HG03060 (cell line): ENCODE data around the gene SEPTIN5.

Experiments used
- ATAC-seq: cut with Tn5 transposase; IDR thresholded peaks from one replicate; pipeline ENCODE4 v1.9.1; 2021; ENCODE audit warnings: low read depth, moderate number of reproducible peaks; ENCODE audit not compliant: unreplicated experiment

SEPTIN5 gene

DNA sequence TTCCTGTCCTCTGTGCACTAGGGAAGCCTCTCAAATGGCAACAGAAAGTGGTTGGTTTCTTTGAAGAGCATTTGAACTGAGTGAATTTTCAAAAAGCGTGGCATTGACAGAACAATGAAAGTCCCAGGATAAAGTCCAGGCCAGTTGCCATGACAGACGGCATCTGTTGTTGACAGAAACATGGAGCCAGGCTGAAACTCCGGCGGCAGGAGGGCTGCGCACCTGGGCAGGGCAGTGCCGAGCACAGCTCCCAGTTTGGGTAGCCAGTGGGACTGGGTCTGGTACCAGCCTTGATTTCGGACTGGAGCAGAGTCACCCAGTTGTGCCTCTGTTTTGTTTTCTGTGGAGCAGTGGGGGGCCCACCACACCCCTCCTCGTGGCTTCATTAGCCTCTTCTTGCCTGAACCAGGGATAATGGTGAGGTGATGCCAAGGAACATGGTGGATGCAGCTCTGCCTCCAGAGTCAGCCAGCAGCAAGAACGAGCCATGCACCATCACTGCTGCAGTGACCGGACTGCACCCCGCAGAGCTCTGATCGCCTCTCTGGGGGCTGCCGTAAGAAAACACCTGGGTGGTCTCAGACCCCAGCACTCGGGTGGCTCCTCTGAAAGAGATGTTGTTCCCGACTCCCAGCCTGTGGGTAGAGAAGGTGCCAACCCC is 9.8 kb upstream of the SEPTIN5 start:
- no peak for ATAC-seq

DNA sequence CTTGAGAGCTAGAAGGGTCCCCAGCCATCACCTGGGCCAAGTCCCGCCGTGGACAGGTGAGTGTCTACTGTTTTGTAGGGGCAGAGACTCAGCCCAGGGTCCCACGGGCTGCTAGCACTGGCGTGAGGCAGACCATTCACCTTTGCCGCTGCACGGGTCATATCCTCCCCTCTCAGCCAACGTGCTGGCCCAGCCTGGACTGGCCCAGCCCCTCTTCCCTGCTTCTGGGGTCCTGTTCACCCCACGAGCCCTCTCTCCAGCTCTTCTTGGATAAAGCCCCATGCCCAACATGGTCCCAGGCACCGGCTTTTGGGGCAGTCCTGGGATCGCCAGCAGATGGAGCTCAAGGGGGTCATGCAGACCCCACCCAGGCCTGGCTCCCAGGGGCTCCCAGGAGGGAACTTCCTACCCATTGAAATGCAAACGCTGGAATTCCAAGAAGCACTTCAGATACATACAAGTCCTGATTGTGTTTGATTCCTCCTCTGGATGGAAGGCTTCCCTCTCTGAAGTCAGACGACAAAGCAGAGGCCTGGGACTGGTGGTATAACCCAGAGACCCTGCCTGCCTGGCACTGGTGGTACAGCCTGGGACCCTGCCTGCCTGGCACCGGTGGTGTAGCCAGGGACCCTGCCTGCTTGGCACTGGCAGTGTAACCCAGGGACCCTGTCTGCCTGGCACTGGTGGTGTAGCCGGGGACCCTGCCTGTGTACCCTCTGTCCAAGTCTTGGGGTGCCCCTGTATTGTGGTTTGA is 8.9 kb upstream of the SEPTIN5 start:
- no peak for ATAC-seq

DNA sequence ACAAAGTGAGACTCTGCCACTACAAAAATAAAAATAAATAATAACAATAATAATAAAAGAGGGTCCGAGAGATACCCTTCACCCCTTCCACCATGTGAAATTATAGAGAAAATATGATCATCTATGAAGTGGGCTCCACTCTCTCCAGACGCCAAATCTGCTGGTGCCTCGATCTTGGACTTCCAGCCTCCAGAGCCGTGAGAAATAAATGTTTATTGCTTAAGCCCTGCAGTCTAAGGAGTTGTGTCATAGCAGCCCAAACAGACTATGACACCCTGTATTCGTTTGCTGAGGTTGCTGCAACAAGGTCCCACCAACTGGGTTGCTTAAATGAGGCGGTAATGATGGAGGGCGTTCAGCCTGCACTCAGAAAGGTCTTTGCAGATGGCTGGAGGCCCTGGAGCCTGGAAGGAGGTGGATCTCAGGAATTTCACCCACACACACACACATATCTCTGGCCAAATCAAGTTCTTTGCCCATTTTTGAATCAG is 7.6 kb upstream of the SEPTIN5 start:
- ATAC-seq = no peak

DNA sequence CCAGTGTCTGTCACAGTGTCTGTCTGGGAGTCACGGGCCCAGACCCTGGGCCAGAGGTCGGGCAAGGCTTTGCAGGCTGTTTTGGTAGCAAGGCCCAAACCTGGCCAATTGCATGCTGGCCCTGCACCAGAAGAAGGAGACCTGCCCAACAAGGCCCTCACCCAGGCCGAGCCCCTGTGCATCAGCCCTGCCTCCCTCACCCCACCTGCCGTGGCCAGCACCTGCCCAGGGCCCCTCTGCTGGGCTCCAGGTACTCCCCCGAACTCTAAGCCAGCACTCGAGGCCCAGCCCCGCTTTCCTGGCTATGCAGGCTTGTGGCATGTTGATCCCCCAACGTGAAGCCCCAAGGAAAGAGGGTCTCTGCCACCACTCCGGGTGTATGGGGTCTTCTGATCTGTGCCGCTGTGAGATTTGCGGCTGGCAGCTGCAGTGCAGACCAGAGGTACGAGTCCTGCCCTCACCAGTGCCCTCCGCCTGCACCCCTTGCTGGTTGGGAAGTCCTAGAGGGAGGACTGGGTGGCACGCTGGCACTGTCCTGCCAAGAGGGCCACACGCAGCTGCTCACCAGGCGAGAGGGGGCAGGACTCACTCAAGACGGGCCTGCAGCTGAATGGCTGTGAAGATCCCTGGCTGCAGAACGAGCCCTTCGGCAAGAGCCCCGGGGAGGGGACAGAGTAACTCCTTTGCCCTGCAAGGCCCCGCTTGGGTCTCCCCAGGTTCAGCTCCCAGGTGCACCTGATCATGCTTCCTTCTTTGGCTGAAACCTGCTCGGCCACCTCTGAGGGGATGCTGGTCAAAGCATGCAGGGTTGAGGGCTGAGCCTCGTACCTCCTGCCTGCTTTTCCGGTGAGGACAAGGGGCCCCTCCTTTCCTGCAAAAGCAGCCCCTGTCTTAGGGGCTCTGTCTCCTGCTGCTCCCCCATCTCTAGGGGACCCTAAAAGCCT is 6.7 kb upstream of the SEPTIN5 start:
- no peak for ATAC-seq

DNA sequence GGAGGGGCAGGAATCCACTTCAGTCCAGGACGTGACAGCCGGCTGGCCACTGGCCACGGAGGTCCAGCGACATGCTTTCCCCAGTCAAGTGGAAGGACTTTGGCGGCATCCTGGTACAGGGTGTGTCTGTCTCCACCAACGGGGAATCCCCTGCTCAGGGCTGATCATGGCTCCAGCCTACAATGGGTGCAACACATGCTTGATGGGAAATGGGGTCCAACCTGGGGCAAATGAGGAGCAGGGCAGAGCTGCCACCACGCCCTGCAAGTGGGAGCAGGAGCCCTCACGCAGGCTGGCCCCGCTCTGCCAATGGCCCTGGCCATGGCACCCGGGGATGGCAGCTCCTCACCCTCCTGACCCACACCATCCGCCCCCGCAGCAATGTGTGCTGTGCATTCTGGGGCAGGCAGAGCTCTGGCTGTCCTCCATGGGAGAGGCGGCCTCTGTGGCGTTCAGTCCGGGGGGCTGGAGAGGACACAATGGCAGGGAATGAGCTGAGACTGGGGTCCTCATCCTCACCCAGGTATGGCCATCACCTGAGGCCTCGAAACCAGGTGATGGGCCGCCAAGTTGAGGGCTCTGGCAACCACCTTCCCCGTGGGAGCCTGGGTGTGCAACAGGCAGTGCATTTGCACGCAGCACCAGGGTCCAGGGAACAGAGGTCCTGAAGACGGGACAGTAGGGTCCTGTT is 5.8 kb upstream of the SEPTIN5 start:
- ATAC-seq = no peak

DNA sequence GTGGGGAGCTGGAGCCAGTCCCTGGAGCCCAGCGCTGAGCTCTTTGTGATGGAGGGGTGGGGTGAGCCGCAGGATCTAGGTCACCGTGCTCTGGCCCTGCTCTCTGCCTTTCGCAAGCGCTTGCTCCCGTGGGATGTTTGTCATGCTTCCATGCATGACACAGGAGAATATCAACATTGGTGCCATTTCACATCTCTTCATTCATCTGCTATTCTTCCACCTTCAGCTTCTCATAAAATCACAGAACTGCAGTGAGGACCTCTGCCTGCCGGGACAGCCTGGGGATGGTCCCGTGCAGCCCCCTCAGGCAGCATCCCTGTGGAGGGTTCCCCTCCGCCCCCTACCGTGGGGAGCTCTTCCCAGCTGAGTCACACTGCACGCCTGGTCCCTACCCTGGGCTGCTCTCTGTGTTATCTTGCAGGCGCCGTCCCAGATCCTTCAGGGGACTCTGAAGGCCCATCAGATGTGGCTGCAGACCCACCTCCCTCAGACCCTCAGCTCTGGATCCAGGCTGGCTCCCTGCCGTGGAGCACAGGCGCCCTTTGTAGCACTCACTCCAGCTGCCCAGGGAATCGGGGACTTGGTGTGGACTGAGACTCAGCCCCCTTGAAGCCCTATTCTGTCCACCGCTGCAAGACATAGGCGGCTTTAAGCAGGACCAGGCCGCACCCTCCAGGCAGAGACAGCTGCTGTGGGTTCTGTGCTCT is 5.1 kb upstream of the SEPTIN5 start:
- ATAC-seq = no peak

DNA sequence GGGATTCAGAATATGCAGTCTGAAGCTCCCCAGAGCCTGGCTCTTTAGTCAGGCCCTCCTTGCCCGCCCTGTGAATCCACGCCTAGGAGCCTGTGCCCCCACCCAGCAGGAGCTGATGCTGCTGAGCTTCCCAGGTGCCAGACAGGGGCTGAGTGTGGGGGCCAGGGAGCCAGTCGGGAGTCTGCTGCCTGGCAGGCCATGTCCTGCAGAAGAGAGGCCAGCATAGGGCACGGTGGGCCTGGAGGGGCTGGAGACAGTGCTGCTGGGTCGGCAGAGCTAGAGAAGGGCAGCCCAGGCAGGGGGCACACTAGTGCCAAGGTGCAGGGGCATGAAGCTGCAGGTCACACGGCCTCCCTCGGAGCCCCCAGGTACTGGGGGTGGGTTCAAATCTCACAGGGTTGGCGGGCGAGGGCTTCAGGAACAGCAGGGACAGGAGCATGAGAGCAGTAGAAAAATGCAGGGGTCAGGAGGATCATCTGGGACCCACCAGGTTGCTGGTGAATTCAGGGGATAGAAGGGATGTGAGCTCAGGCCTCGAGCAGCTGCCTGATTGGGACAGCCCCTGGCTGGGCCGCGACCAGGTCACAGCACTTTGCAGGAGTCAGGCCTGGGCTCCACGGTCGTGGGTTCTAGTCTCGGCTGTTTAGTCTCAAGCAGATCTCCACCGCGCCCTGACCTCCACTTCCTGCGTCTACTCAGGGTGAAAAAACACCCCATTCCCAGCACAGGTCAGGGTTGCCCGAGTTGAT is 4.1 kb upstream of the SEPTIN5 start:
- no peak for ATAC-seq

DNA sequence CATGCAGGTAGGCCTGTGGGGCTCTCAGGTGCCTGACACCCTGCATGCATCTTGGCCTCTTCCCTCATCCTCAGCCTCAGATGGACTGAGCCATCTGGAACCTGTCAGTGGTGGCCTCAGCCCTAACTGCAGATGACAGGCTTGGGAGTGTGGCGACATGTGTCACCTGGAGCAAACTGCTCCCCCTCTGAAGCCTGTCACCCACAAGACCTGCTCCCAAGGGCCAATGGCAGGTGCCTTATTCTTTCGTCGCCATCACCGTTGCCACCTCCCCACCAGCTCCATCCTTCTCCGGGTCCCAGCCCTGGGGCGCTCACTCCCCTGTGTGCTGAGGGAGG is 3.6 kb upstream of the SEPTIN5 start:
- ATAC-seq = no peak

DNA sequence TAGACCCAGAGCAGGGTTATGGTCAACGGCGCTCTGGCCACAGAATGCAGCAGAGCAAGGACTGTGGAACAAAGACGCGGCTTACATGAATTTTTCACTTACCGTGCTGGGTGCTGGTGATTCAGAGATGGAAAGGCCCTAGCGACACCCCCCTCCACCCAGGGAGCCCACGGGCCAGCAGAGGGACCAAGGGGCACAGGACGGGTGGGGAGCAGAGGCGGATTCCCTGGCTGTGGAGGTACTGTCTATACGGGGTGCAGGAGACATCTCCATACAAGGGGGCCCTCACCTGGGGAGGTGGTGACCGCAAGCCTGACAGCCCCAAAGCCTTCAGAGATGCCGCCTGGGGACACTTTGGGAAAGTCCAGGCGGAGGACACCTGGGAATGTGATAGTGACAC is 1.1 kb upstream of the SEPTIN5 start:
- ATAC-seq = no peak

DNA sequence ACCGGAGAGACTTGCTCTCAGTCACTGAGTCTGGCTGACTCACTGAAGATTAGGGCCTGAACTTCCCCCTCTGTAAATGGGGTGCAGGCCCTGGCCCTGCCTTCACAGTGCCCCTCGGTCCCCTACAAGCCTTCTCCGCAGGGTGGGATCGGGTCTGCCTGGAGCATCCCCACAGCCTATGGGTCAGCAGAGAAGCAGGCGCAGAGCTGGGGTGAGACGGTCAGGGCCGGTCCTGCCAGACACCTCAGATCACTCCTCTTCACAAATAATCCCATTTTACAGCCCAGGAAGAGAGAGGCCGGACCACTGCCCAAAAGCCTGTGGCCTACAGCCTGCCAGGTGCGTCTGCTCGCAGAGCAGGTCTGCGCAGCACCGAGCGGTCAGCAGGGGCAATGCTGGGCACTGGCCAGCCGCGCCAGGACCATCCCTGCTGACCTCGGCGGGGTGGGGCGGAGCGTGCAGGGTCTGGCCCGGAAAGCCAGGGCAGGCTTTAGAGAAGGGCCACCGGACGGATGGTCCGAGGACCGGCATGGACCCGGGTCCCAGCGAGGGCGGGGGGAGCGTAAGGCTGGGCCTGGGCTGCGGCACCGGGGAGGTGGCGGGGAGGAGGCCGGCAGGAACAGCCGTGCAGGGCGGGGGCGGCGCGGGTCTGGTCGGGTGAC is 522 bp upstream of the SEPTIN5 start:
- ATAC-seq = no peak

DNA sequence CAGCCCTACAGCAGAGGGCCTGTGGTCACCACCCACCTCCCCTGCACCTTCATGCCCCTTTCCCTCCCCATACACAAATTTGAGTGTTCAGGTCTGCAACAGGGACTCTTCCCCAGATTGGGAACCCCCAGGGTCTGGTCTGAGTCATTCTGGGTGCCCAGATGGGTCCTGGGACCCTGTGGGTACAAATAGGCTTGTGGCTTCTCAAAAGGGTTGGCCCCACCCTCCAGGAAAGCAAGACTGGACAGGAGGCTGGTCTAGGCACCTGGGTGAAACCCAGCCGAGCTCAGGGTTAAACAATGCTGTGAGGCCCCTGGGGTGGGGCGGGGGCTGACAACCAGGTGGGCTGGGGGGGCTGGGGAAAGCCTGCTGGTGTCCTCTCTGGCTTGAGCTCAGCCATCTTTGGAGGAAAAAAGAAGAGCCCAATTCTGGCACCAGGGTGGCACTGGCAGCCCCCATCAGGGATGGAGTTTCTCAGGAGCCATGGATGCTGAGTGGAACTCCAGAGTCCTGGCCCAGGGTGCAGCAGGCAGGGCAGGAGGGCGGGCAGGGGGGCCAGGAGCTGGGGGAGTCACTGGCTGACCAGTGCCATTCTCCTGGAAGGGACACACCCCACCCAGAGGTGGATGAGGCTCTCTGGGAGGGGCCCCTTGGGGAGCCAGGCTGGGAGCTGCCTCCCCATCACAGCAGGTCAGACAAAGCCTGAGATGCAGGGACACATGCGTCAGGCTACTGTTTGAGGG is 1.1 kb downstream of the SEPTIN5 start:
- no peak for ATAC-seq

DNA sequence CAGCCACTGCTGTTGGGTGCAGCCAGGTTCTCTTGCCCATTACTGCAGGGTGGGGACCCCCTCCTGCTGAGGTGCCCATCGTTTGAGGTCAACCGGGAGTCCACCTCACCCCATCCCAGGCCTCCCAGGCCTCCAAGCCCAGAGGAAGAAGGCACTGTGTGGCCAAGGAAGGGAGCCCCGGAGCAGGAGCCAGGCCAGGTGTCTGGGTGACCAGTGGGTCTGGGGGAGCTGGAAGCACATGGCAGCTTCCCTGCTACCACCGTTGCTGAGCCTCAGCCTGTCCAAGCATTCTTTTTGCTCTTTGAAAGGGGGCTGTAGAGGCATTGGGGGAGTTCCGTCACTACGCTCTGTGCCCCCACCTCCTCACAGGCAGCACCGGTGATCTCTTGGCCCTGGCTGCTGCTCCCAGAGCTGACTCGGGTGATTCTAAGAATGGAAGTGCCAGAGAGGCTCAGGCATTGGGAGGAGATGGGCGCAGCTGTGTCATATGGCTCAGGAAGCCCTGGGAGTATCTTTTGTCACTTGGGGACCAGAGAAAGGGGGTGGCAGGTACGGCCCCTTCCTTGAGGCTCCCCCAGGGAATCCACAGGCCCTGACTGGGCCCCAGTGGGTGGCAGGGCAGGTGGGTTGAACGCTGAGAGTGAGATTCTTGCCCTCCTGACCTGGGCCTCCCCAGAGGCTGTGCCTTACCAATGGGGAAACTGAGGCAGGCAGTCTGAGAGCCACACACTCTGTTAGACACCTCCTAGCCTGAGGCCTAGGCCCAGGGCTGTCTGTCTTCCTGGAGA is 1.9 kb downstream of the SEPTIN5 start:
- ATAC-seq = no peak

DNA sequence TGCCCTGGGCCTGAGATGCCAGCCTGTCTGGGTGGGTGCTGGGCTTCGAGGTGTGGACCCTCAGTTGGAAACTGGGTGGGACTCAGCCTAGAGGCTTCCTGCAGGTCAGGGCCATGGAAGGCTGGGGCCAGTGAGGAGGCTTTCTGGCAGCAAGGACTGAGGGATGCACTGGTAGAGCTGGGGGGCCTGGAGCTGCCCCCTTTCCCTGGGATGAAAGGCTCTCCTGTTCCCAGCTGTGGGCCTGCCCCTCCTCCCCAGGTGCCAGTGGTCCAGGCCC is 2.5 kb downstream of the SEPTIN5 start:
- ATAC-seq = no peak

DNA sequence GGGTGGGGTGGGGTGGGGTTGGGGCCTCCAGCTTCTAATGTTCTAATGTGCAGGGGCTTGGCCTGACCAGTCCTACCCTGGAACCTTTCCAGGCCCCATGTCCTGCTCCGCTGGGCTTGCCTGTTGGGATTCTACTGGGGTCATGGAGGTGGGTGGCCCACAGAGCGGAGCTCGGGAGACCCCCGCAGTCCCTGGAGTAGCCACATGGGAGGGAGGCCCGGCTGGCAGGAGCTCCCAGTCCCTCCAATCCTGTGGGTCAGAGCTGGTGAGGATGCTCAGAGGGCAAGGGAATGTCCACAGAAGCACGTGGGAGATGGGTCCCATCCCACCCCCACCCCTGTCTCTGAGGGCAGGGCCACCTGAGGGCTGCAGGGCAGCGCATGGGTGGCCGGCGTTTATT is 2.9 kb downstream of the SEPTIN5 start:
- ATAC-seq = no peak

DNA sequence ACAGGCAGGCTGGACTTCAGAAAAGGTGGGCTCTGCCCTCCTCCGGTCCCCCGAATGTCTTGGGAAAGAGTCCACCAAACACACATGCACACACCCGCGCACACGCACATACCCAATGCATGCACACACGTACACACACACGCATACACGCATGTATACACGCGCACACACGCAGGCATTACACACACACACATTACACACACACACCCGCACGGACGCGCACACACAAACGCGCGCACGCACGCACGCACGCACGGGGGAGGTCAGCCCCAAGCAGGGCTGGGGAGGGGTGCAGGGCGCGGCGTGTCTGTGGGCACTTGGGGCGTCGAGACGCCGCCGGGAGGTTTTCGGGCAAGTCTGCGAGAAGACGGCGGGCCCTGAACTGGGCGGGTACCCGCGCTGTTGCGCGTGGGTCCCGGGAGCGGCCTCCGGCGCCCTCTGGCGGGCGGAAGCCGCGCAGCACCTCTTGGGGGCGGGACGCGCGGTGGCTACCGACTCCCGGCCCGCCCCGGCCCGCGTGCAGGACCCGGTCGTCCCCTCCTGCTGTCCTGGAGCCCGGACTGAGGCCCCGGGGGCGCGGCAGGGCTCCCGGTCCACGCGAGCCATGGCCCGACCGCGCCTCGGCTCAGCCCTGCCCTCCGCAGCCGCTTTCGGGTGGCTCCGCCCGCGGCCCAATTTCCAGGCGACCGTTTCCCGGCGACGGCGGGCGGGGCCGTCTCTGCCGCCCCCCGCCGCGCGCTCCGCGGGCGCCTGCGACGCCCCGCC is 3.6 kb downstream of the SEPTIN5 start:
- no peak for ATAC-seq

DNA sequence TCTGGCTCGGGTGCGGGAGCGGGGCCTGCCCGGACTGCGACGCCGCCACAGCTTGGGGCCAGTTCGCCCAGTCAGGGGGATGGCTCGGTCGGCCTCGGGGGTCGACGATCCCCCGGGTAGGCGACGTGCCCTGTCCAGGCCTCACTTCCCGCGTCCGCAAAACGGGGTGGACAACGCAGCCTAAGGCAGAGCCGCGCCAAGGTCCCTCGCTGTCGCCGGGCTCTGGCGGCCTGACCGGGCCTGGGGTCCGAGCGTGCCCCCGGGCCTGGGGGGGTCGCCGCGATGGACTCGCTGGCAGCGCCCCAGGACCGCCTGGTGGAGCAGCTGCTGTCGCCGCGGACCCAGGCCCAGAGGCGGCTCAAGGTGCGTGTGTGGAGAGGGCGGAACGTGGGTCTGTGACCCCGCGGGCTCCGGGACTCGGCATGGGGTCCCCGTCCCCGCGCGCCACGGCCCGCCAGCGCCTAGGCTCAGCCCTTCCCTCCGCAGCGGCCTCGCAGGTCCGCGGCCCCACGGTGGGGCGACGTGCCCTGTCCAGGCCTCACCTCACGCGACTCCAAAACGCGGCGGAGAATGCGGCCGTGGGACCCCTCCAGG is 4.2 kb downstream of the SEPTIN5 start:
- ATAC-seq = no peak
